Measurements from ENCODE around the gene MFSD1.

MFSD1 gene

GRCh38 chr3:158761350-158761749 is 40.5 kb upstream of the MFSD1 start:
- Histone ChIP-seq H3K4me1 (ENCODE audit: insufficient read depth, low read length) (no peaks in the 10 kb centered on the region), H3K27ac (ENCODE audit: low read length) (no peak overlapping the region), H3K27me3 (ENCODE audit: insufficient read depth, low read length, poor library complexity) (no peaks in the 10 kb centered on the region), H3K79me2 (ENCODE audit: insufficient read depth, low read length) (no peaks in the 10 kb centered on the region), H3K9me3 (ENCODE audit: insufficient read depth, low read length, severe bottlenecking) (no peaks in the 10 kb centered on the region), H4K20me1 (ENCODE audit: insufficient read depth, low read length) (no peaks in the 10 kb centered on the region), H3K4me3 (ENCODE audit: low read depth in 1 of 2, low read length in 2 of 2) (no peak overlapping the region), H3K36me3 (ENCODE audit: insufficient read depth, low read length) (no peaks in the 10 kb centered on the region), H2AFZ (ENCODE audit: low read depth, low read length) (no peak overlapping the region), H3K4me2 (ENCODE audit: insufficient read depth, low read length) (no peak overlapping the region), H3K9ac (ENCODE audit: low read depth, low read length) (no peak overlapping the region)
- ATAC-seq (ENCODE audit: insufficient read depth, low read depth) (no peak), DNase-seq (no peak)
- no peak for TF ChIP-seq EZH2 (IDR thresholded peaks at IDR 0.05; ENCODE audit: borderline replicate concordance, low read depth, low read length, severe bottlenecking)
- TF ChIP-seq, protein P1, sequence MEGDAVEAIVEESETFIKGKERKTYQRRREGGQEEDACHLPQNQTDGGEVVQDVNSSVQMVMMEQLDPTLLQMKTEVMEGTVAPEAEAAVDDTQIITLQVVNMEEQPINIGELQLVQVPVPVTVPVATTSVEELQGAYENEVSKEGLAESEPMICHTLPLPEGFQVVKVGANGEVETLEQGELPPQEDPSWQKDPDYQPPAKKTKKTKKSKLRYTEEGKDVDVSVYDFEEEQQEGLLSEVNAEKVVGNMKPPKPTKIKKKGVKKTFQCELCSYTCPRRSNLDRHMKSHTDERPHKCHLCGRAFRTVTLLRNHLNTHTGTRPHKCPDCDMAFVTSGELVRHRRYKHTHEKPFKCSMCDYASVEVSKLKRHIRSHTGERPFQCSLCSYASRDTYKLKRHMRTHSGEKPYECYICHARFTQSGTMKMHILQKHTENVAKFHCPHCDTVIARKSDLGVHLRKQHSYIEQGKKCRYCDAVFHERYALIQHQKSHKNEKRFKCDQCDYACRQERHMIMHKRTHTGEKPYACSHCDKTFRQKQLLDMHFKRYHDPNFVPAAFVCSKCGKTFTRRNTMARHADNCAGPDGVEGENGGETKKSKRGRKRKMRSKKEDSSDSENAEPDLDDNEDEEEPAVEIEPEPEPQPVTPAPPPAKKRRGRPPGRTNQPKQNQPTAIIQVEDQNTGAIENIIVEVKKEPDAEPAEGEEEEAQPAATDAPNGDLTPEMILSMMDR (IDR thresholded peaks at IDR 0.05; ENCODE audit: borderline replicate concordance, extremely low read depth, low read length, poor library complexity, severe bottlenecking), result no peak

DNA sequence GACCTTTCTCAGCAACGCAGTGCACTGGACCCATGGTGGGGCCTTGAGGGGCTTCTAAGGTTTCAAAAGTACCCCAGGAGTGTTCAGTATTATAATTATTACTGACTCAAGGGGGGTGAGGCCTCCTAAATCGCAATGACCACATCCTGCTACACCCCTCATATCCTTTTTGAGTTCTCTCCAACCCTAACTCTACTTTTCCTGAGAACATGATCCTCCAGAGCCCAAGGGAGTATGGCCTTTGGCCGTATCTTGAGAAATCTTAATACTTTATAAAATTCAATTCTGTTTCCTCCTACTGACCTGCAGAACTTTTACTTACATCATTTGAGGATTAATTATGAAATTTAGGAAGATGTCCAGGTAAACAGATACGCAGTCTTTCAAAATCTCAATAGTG is 39.2 kb upstream of the MFSD1 start:
- H3K79me2 ChIP-seq (ENCODE audit: insufficient read depth, low read length), result no peaks in the 10 kb centered on the region
- no peaks in the 10 kb centered on the region for H3K9me3 ChIP-seq (ENCODE audit: insufficient read depth, low read length, severe bottlenecking)
- no peaks in the 10 kb centered on the region for H4K20me1 ChIP-seq (ENCODE audit: insufficient read depth, low read length)
- DNase-seq (no peak), ATAC-seq (ENCODE audit: insufficient read depth, low read depth) (no peak)
- TF ChIP-seq, protein P1 (IDR thresholded peaks at IDR 0.05; ENCODE audit: borderline replicate concordance, extremely low read depth, low read length, poor library complexity, severe bottlenecking), result no peak
- TF ChIP-seq EZH2 (IDR thresholded peaks at IDR 0.05; ENCODE audit: borderline replicate concordance, low read depth, low read length, severe bottlenecking), result no peak
- no peak overlapping the region for H2AFZ ChIP-seq (ENCODE audit: low read depth, low read length)
- H3K4me1 ChIP-seq (ENCODE audit: insufficient read depth, low read length), result no peaks in the 10 kb centered on the region
- no peaks in the 10 kb centered on the region for H3K27me3 ChIP-seq (ENCODE audit: insufficient read depth, low read length, poor library complexity)
- no peak overlapping the region for H3K4me3 ChIP-seq (ENCODE audit: low read depth in 1 of 2, low read length in 2 of 2)
- H3K27ac ChIP-seq (ENCODE audit: low read length), result no peak overlapping the region
- H3K4me2 ChIP-seq (ENCODE audit: insufficient read depth, low read length), result no peak overlapping the region
- H3K36me3 ChIP-seq (ENCODE audit: insufficient read depth, low read length), result no peaks in the 10 kb centered on the region
- no peak overlapping the region for H3K9ac ChIP-seq (ENCODE audit: low read depth, low read length)

DNA sequence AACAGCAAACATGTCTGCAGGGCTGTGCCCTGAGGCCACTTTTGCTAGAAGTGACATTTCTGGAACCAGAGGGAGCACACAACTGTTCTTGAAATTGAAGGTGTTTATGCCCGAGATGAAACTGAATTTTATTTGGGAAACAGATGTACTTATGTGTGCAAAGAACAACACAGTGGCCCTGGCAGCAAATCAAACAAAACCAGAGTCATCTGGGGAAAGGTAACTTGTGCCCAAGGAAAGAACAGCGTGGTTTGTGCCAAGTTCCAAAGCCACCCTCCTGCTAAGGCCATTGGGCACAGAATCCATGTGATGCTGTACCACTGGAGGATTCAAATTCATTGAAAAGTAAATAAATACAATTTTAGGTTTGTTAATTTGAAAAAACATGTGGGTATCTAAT is 38.4 kb upstream of the MFSD1 start:
- ATAC-seq (ENCODE audit: insufficient read depth, low read depth), result no peak
- H3K27ac ChIP-seq (ENCODE audit: low read length), result no peak overlapping the region
- H3K36me3 ChIP-seq (ENCODE audit: insufficient read depth, low read length), result no peaks in the 10 kb centered on the region
- H3K9ac ChIP-seq (ENCODE audit: low read depth, low read length), result no peak overlapping the region
- TF ChIP-seq, protein P1 (IDR thresholded peaks at IDR 0.05; ENCODE audit: borderline replicate concordance, extremely low read depth, low read length, poor library complexity, severe bottlenecking), result no peak
- no peak for TF ChIP-seq EZH2 (IDR thresholded peaks at IDR 0.05; ENCODE audit: borderline replicate concordance, low read depth, low read length, severe bottlenecking)
- no peak overlapping the region for H2AFZ ChIP-seq (ENCODE audit: low read depth, low read length)
- no peaks in the 10 kb centered on the region for H3K79me2 ChIP-seq (ENCODE audit: insufficient read depth, low read length)
- no peaks in the 10 kb centered on the region for H3K9me3 ChIP-seq (ENCODE audit: insufficient read depth, low read length, severe bottlenecking)
- H3K4me3 ChIP-seq (ENCODE audit: low read depth in 1 of 2, low read length in 2 of 2), result no peak overlapping the region
- H3K27me3 ChIP-seq (ENCODE audit: insufficient read depth, low read length, poor library complexity), result no peaks in the 10 kb centered on the region
- no peaks in the 10 kb centered on the region for H3K4me1 ChIP-seq (ENCODE audit: insufficient read depth, low read length)
- no peak overlapping the region for H3K4me2 ChIP-seq (ENCODE audit: insufficient read depth, low read length)
- DNase-seq, result no peak
- no peaks in the 10 kb centered on the region for H4K20me1 ChIP-seq (ENCODE audit: insufficient read depth, low read length)
